Pancreas (tissue), 10 donors: ENCODE measurements around the gene MGME1. TPM values are rescaled to one million over a fixed set of nuclear protein-coding genes. Genes with fewer than 3 reads are reported as not detected.

Experiments
- ATAC-seq, 4 donors: fragments of 200-7000 bp; cut with Tn5 transposase; one replicate each; pipeline versions ENCODE4 v1.8.0 to v1.9.1; 2020; ENCODE audit warnings: mild to moderate bottlenecking in 4 of 4, moderate library complexity in 4 of 4
- DNase-seq, 6 donors: peaks; one replicate each; pipeline ENCODE4 v3.0.0-alpha.2; 2020
- FAIRE-seq: peaks from 2 replicates; lab custom pipeline; 2012; peaks lifted over from hg19 to GRCh38; lab: Jason Lieb, UNC
- H3K27ac ChIP-seq, 4 donors: fragments of 200-600 bp; sonication (generic); 1 replicate in 3 of 4; 2 replicates in 1 of 4; pipeline versions ENCODE4 v1.5.0 to v1.8.0; 2020
- H3K27me3 ChIP-seq, 4 donors: fragments of 200-600 bp; one replicate each; pipeline ENCODE4 v1.8.0; 2021
- H3K36me3 ChIP-seq, 3 donors: fragments of 200-600 bp; sonication (generic) in 1 of 3; one replicate each; pipeline versions ENCODE4 v1.5.0 to v1.8.0; 2020 to 2021
- H3K4me1 ChIP-seq, 3 donors: fragments of 200-600 bp; one replicate each; pipeline ENCODE4 v1.8.0; 2021
- H3K4me3 ChIP-seq, 4 donors: fragments of 200-600 bp; sonication (generic) in 2 of 4; one replicate each; pipeline versions ENCODE4 v1.5.0 to v1.8.0; 2020 to 2021
- H3K9me3 ChIP-seq, 4 donors: fragments of 200-600 bp; one replicate each; pipeline ENCODE4 v1.8.0; 2021
- CTCF ChIP-seq, 4 donors: fragments of 200-600 bp; sonication (generic) in 3 of 4; IDR thresholded peaks; one replicate each; pipeline versions ENCODE4 v1.5.0 to v1.8.0; 2021; ENCODE audit warnings: antibody characterized with exemption in 4 of 4
- WGBS, 2 donors: extraction: QIAGEN DNeasy Blood & Tissue Kit; methylation state at CpG; one replicate each; pipeline ENCODE4 v1.1.7; 2013; 5-methylcytosine and 5-hydroxymethylcytosine counted together
- intact Hi-C, 3 donors: fragments of 100-400 bp; cut with DNase I; formaldehyde crosslinking; loops; one replicate each; pipeline versions ENCODE4 v1.11.1 to v1.14.2; 2022
- polyA plus RNA-seq, 2 donors: library from polyadenylated mRNA; stranded (reverse); fragments of 200-250 nt; gene quantifications; one replicate each; pipeline ENCODE4 v1.2.3, GENCODE V29; 2013
- total RNA-seq, 6 donors: library from RNA; stranded (reverse); fragmentation: NEBNext Ultra II Directional in 4 of 6; extraction: Animal tissue kit (Norgen Biotek cat#: 25700) in 4 of 6; gene quantifications; one replicate each; pipeline versions ENCODE4 v1.2.1 to v1.2.4, GENCODE V29; 2021 to 2023
- donor health status: healthy with polysubstance abuse.
- donor health status: DM: no; HTN: no; CAD: no; lungs with moderate emphysema.
- donor health status: DM: no; HTN: no; CAD: no.
- donor health status: control.
- donor health status: control.
- donor health status: Bipolar disorder and iron deficiency.
- donor health status: DM: yes; HTN: yes; CAD: no.
- donor health status: DM: no; HTN: no; CAD: no.
- donor health status: DM: no; HTN: no; CAD: no.
- donor health status: DM: yes; HTN: yes; CAD: no.

Gene MGME1
- total and polyA plus RNA-seq, 8 donors, result 4.0 to 7.6 (median 6.4) TPM

DNA sequence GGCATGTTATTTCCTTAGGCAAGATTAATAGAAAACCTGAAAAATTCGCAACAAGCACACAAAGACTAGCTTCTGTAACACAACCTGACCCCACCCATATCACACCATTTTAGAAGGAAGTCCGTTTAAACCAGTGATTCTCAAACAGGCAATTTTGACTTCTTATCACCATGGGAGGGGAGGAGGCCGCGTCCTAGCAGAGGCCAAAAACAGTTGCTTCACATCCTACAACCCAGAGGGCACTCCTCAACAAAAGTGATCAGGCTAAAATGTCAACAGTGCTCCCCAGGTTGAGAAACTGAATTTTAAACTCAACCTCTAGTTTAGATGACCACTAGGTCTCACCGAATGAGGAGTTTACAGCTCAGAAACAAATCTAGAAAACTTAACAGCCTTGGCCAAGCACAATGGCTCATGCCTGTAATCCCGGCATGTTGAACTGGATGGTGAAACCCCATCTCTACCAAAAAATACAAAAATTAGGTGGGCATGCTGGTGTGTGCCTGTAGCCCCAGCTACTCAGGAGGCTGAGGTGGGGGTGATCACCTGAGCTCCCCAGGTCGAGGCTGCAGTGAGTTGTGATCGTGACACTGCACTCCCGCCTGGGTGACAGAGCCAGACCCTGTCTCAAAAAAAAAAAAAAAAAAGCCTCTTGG, 3.6 kb upstream of the MGME1 start:
- WGBS, 2 donors, result 70 to 82% methylated on average over 9 of the region's 9 CpGs
- H3K36me3 ChIP-seq, result no peaks in the 10 kb centered on the region
- FAIRE-seq, result no peak
- no peak for DNase-seq
- H3K9me3 ChIP-seq, result no peaks in the 10 kb centered on the region
- TF ChIP-seq CTCF (IDR thresholded peaks at IDR 0.05), result no peak
- H3K27ac ChIP-seq, result peak overlapping the region in 2 of 4 donors; percentile 19 to 98
- no peaks in the 10 kb centered on the region for H3K27me3 ChIP-seq
- H3K4me3 ChIP-seq, result no peak overlapping the region
- intact Hi-C loops, result no loop called here
- ATAC-seq, result no peak
- H3K4me1 ChIP-seq, result peaks cover 2 to 30% (median 21%) of the 10 kb centered on the region in 3 donors

DNA sequence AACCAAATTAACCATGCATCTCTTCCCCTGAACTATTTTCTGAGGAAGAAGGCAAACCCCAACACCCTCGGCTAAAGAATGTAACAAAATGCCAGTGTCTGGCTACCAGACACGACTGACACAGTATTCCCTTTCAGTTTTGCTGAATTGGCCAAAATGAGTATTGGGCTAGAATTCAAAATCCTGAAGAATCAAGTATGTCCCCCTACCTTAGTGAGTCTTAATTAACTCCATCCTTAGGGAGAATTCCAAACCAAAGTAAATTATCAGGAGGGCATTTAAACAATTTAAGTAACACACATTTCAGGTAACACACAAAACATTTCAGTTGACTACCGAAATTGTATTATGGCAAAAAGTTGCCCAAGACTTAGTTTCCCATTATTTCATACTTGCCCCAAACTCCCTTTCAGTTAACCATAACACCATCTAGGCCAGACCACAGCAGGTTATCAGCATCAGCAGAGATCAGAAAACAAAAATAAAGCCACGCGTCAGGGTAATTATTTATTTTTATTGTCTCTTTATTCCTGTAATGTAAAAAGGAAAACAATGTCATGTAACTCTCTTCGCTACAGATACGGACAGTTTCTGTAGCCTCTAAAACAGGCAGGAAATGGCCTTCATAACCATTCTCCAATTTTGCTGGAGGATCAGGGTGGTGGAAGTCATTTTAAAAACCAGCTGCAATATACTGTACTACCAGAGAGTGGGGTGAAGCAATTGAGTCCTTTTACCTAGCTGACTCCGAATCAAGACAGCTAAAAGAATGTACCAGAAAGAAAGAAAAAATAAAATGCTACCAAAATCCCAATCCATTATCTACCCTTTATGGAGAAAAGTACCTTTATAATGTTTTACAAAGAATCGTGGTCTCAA, 2.1 kb upstream of the MGME1 start:
- 10 to 16% methylated on average over 9 of the region's 9 CpGs for WGBS, 2 donors
- H3K4me1 ChIP-seq, result peaks cover 15 to 37% (median 21%) of the 10 kb centered on the region in 3 donors
- intact Hi-C loops, result no loop called here

DNA sequence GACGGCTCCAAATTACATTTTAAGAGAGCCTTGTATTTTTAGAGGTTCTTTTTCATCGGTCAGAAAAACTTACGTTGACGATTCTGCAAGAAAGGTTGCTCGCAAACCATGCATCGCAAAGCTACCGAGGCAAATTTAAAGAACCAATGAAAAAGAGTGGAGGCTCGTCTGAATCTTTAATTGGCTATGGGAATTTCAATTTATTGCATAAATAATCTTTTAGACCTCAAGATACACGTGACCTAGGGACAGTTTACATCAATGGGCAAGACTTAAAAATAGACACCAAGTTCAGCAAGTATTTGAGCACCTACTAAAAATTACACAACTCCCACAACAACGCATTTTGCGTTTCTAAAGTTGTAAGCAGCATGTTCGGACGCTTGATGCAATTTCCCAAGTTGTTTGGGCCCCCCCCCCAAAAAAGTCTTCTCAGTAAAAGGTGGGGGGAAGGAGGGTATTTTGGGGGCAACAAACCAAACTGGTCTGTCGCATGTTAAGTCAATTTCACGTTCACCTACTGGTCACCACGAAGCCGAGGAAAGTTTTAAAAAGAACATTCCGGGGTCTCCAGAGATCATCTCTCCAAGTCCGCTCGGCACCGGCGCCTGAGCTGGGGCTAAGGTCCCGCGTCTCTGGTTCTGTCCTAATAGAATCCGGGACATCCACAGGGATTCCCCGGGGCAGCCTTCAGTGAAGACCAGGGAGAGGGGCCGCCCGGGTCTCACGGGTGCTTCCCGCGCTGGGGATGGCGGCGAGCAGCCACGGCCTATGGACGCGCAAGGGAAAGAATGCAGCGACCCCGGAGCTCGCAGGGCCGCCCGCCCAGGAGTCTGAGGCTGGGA, 1.1 kb upstream of the MGME1 start:
- Histone ChIP-seq H3K9me3 (no peaks in the 10 kb centered on the region), H3K27me3 (no peaks in the 10 kb centered on the region), H3K36me3 (no peaks in the 10 kb centered on the region), H3K27ac (peak overlapping the region; percentile 91 to 99 (median 96)), H3K4me1 (peaks cover 25 to 44% (median 25%) of the 10 kb centered on the region in 3 donors), H3K4me3 (peak overlapping the region; percentile 79 to 97 (median 86))
- ATAC-seq (peak in 3 of 4 donors; percentile 0 to 4 (median 0)), FAIRE-seq (no peak), DNase-seq (peak in 1 of 6 donors; percentile 7)
- intact Hi-C loops, result no loop called here
- no peak for TF ChIP-seq CTCF (IDR thresholded peaks at IDR 0.05)
- WGBS, 2 donors, result 0% methylated on average over 41 of the region's 41 CpGs

More for the DNA sequence above, 2.1 kb upstream of the MGME1 start:
- H3K36me3 ChIP-seq, result no peaks in the 10 kb centered on the region
- peak overlapping the region in 2 of 4 donors; percentile 98 to 99 for H3K27ac ChIP-seq
- ATAC-seq (no peak), FAIRE-seq (no peak), DNase-seq (no peak)
- TF ChIP-seq CTCF (IDR thresholded peaks at IDR 0.05), result no peak
- no peaks in the 10 kb centered on the region for H3K27me3 ChIP-seq
- H3K4me3 ChIP-seq, result peak overlapping the region in 2 of 4 donors; percentile 80 to 91
- H3K9me3 ChIP-seq, result no peaks in the 10 kb centered on the region

- DNase-seq, result peak in 3 of 6 donors; percentile 12 to 55 (median 46)
- 0% methylated on average over 28 of the region's 28 CpGs for WGBS, 2 donors
- Histone ChIP-seq H3K4me1 (peaks cover 25 to 46% (median 25%) of the 10 kb centered on the region in 3 donors), H3K9me3 (no peaks in the 10 kb centered on the region), H3K27me3 (no peaks in the 10 kb centered on the region), H3K27ac (peak overlapping the region; percentile 91 to 99 (median 96)), H3K4me3 (peak overlapping the region; percentile 79 to 97 (median 86)), H3K36me3 (no peaks in the 10 kb centered on the region)
- no peak for FAIRE-seq
- ATAC-seq, result peak; percentile 23 to 40 (median 36)
- no peak for TF ChIP-seq CTCF (IDR thresholded peaks at IDR 0.05)
- intact Hi-C loops, result no loop called here
Measured at GRCh38 chr20:17969278-17969883, 563 bp downstream of the MGME1 start.
